ENCODE data around the gene NELL2. TPM values are rescaled to one million over a fixed set of nuclear protein-coding genes. Genes with fewer than 3 reads are reported as not detected.

Gene NELL2
- polyA plus RNA-seq, 1 of the 3 experiments (the other 2 are of a cell fraction): 0.35 TPM

- Histone ChIP-seq H2AFZ (ENCODE audit: low read depth) (no peak overlapping the region), H3F3A (replicated peaks; ENCODE audit: insufficient read depth) (no peaks in the 10 kb centered on the region), H3K36me3 (replicated peaks in 1 of 2; ENCODE audit: control insufficient read depth in 1 of 2, insufficient read depth in 2 of 2, low read length in 1 of 2) (no peaks in the 10 kb centered on the region), H4K20me1 (ENCODE audit: insufficient read depth) (no peaks in the 10 kb centered on the region), H3K9me3 (no peaks in the 10 kb centered on the region), H3K9ac (no peak overlapping the region), H3K4me3 (ENCODE audit: low read depth in 2 of 2, low read length in 1 of 2) (no peak overlapping the region), H3K27me3 (ENCODE audit: insufficient read depth) (no peaks in the 10 kb centered on the region), H3K4me2 (no peak overlapping the region), H3K27ac (ENCODE audit: low read depth in 2 of 2, low read length in 1 of 2) (no peak overlapping the region), H3K9me2 (no peaks in the 10 kb centered on the region), H3K79me2 (ENCODE audit: insufficient read depth) (no peaks in the 10 kb centered on the region), H3K4me1 (ENCODE audit: control insufficient read depth in 1 of 2, insufficient read depth in 2 of 2, low read depth in 1 of 2, low read length in 1 of 2) (peaks cover 0 to 5% of the 10 kb centered on the region in 2 experiments; a peak in 2 of 4 replicates)
- CTCF ChIA-PET: interaction anchor here (1.5 kb wide), 1 partner anchor 10 kb away, joined by 4 read pairs; no protein-coding TSS in a partner anchor
- POLR2A ChIA-PET: no interaction called here
- no peak for DNase-seq
- WGBS (ENCODE audit: low lambda C conversion rate): 19% methylated on average over 2 of the region's 2 CpGs
- TF ChIP-seq RXRA (IDR thresholded peaks at IDR 0.05; ENCODE audit: borderline replicate concordance, low read depth): no peak
- no peak for TF ChIP-seq POLR2AphosphoS5 (IDR thresholded peaks at IDR 0.05; ENCODE audit: low read depth, low read length)
- no peak for TF ChIP-seq ELF1 (IDR thresholded peaks at IDR 0.05)
- no peak for TF ChIP-seq EZH2phosphoT487 (IDR thresholded peaks at IDR 0.05; ENCODE audit: borderline replicate concordance, low read depth)
- no peak for TF ChIP-seq ZBTB33 (IDR thresholded peaks at IDR 0.05; ENCODE audit: borderline replicate concordance, low read depth)
- TF ChIP-seq YY1 (IDR thresholded peaks at IDR 0.05; ENCODE audit: low read depth): no peak
Observed at GRCh38 chr12:44509471-44509870, 366.6 kb downstream of the NELL2 start.

DNA sequence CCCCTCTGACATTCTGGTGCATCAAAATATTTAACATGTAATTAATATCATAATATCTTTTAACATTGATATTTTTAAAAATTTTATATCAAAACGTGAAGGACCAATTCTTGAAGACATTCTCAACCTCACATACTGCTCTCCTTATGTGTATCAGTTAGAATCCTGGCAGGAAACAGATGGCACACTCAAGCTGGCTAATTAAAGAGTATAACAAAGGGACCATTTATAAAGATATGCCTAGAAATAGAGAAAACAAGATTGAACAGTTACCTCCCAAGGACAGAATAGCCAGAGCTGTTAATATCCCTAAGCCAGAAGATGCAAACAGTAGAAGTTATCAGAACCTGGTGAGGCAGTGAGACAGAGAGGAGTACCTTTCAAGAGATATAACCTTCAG lies 368.7 kb downstream of the NELL2 start:
- H3K36me3 ChIP-seq (replicated peaks in 1 of 2; ENCODE audit: control insufficient read depth in 1 of 2, insufficient read depth in 2 of 2, low read length in 1 of 2): no peaks in the 10 kb centered on the region
- no peak overlapping the region for H3K9ac ChIP-seq
- no peaks in the 10 kb centered on the region for H3K27me3 ChIP-seq (ENCODE audit: insufficient read depth)
- H3K27ac ChIP-seq (ENCODE audit: low read depth in 2 of 2, low read length in 1 of 2): no peak overlapping the region
- no peak overlapping the region for H3K4me3 ChIP-seq (ENCODE audit: low read depth in 2 of 2, low read length in 1 of 2)
- POLR2A ChIA-PET: no interaction called here
- DNase-seq: no peak
- H3K4me2 ChIP-seq: no peak overlapping the region
- H3K79me2 ChIP-seq (ENCODE audit: insufficient read depth): no peaks in the 10 kb centered on the region
- no peaks in the 10 kb centered on the region for H3K9me3 ChIP-seq
- 14% methylated on average over 1 of the region's 1 CpG for WGBS (ENCODE audit: low lambda C conversion rate)
- no peaks in the 10 kb centered on the region for H3K9me2 ChIP-seq
- peaks cover 0 to 5% of the 10 kb centered on the region in 2 experiments; a peak in 2 of 4 replicates for H3K4me1 ChIP-seq (ENCODE audit: control insufficient read depth in 1 of 2, insufficient read depth in 2 of 2, low read depth in 1 of 2, low read length in 1 of 2)
- no peak overlapping the region for H2AFZ ChIP-seq (ENCODE audit: low read depth)
- no peaks in the 10 kb centered on the region for H3F3A ChIP-seq (replicated peaks; ENCODE audit: insufficient read depth)
- CTCF ChIA-PET: interaction anchor here (0.9 to 1.0 kb wide), 2 partner anchors 10 to 51 kb away, joined by 3 to 4 read pairs; no protein-coding TSS in a partner anchor
- no peak for TF ChIP-seq IRF3 (IDR thresholded peaks at IDR 0.05; ENCODE audit: low read depth, low read length)
- TF ChIP-seq CHD2 (IDR thresholded peaks at IDR 0.05; ENCODE audit: low read length, partially characterized antibody): no peak
- no peak for TF ChIP-seq GABPA (IDR thresholded peaks at IDR 0.05; ENCODE audit: low read depth)
- H4K20me1 ChIP-seq (ENCODE audit: insufficient read depth): no peaks in the 10 kb centered on the region

All from SK-N-SH (cell line).